Colonic mucosa (tissue), 4 donors: Measurements from ENCODE around the gene VANGL1. TPM values are rescaled to one million over a fixed set of nuclear protein-coding genes. Genes with fewer than 3 reads are reported as not detected.

ENCODE experiments used
- DNase-seq: peaks from one replicate; pipeline ENCODE4 v3.0.0-alpha.2; 2020
- H3K27ac ChIP-seq: fragments of 200-600 bp; one replicate; pipeline ENCODE4 v1.8.0; 2021
- H3K27me3 ChIP-seq: fragments of 200-600 bp; one replicate; pipeline ENCODE4 v1.8.0; 2021
- H3K36me3 ChIP-seq: fragments of 200-600 bp; one replicate; pipeline ENCODE4 v1.8.0; 2021
- H3K4me1 ChIP-seq: fragments of 200-600 bp; one replicate; pipeline ENCODE4 v1.8.0; 2021; ENCODE audit warnings: mild to moderate bottlenecking
- H3K4me3 ChIP-seq: fragments of 200-600 bp; one replicate; pipeline ENCODE4 v1.8.0; 2021
- H3K9ac ChIP-seq, 2 donors: one replicate each; pipeline ENCODE4 v1.7.0; 2013; ENCODE audit warnings: control low read depth in 2 of 2, low read depth in 2 of 2, low read length in 2 of 2
- H3K9me3 ChIP-seq: fragments of 200-600 bp; one replicate; pipeline ENCODE4 v1.8.0; 2021
- intact Hi-C: fragments of 100-400 bp; cut with DNase I; formaldehyde crosslinking; loops from one replicate; pipeline ENCODE4 v1.14.1; 2022
- total RNA-seq, 2 donors: library from RNA; stranded (reverse); fragmentation: NEBNext Ultra II Directional in 1 of 2; extraction: Animal tissue kit (Norgen Biotek cat#: 25700) in 1 of 2; gene quantifications; one replicate each; pipeline ENCODE4 v1.2.1, GENCODE V29; 2021
- TF ChIP-seq, protein P1 (sequence below): fragments of 200-600 bp; IDR thresholded peaks from one replicate; pipeline ENCODE4 v1.8.0; 2022; ENCODE audit warnings: antibody characterized with exemption, mild to moderate bottlenecking
- donor health status: healthy.
- donor health status: DM: no; HTN: no; CAD: no.
- donor health status: DM: no; HTN: no; CAD: no.

VANGL1 gene
- total RNA-seq, 2 donors from 2014 or later = 14.7 to 23.8 TPM

DNA sequence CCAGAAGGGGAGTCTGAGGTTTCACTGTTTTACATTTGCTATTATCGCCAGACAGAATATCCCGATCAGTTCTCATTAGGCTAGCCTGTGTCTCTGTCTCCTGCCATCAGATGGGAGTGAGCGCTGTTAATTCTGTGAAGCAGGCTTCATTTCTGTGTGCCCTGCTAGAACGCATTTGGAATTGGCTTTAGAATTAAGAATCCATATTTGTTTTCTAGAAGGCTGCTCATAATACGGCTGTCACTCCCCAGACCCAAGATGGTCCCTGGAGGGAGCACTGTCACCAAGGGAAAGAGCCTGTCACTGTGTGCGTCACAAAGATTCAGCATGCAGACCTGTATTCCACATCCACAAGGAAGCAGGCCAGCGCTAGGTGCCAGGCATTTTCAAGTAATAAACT lies 77.5 kb downstream of the VANGL1 start:
- DNase-seq = no peak
- TF ChIP-seq, protein P1, sequence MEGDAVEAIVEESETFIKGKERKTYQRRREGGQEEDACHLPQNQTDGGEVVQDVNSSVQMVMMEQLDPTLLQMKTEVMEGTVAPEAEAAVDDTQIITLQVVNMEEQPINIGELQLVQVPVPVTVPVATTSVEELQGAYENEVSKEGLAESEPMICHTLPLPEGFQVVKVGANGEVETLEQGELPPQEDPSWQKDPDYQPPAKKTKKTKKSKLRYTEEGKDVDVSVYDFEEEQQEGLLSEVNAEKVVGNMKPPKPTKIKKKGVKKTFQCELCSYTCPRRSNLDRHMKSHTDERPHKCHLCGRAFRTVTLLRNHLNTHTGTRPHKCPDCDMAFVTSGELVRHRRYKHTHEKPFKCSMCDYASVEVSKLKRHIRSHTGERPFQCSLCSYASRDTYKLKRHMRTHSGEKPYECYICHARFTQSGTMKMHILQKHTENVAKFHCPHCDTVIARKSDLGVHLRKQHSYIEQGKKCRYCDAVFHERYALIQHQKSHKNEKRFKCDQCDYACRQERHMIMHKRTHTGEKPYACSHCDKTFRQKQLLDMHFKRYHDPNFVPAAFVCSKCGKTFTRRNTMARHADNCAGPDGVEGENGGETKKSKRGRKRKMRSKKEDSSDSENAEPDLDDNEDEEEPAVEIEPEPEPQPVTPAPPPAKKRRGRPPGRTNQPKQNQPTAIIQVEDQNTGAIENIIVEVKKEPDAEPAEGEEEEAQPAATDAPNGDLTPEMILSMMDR = no peak
- intact Hi-C loops = no loop called here
- Histone ChIP-seq H3K9ac (no peak overlapping the region), H3K36me3 (no peaks in the 10 kb centered on the region), H3K27me3 (no peaks in the 10 kb centered on the region), H3K4me1 (no peaks in the 10 kb centered on the region), H3K27ac (no peak overlapping the region), H3K4me3 (no peak overlapping the region), H3K9me3 (no peaks in the 10 kb centered on the region)

DNA sequence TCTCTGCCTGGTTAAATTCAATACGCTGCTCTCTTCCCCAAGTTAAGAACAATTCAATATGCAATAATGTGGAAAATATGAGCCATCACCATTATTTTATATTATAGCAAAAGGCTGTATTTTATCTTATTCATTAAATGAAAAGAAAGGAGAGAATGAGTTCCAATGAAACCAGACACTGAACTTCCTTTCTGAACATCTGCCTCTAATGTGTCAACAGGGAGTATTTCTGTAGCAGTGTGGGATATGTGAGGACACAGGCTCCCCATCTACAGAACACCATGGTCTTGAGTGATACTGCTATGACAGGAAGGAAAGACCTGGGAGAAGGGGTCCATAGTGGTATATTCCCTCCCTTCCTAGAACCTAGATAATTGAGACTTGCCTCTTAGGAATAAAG lies 80.5 kb downstream of the VANGL1 start:
- intact Hi-C loops = loop anchor here (5.0 kb wide), 1 partner anchor 40 kb away; no protein-coding TSS in a partner anchor
- no peak overlapping the region for H3K4me3 ChIP-seq
- no peaks in the 10 kb centered on the region for H3K4me1 ChIP-seq
- TF ChIP-seq, protein P1 = no peak
- H3K27ac ChIP-seq = no peak overlapping the region
- no peak for DNase-seq
- H3K9me3 ChIP-seq = no peaks in the 10 kb centered on the region
- no peak overlapping the region for H3K9ac ChIP-seq
- H3K36me3 ChIP-seq = no peaks in the 10 kb centered on the region
- no peaks in the 10 kb centered on the region for H3K27me3 ChIP-seq

GRCh38 chr1:115723756-115724155 lies 82.0 kb downstream of the VANGL1 start:
- H3K27me3 ChIP-seq = no peaks in the 10 kb centered on the region
- H3K27ac ChIP-seq = no peak overlapping the region
- H3K4me3 ChIP-seq = no peak overlapping the region
- no peaks in the 10 kb centered on the region for H3K4me1 ChIP-seq
- TF ChIP-seq, protein P1 = no peak
- intact Hi-C loops = loop anchor here (5.0 kb wide), 1 partner anchor 39 kb away; no protein-coding TSS in a partner anchor
- no peak for DNase-seq
- H3K36me3 ChIP-seq = no peaks in the 10 kb centered on the region
- H3K9ac ChIP-seq = no peak overlapping the region
- no peaks in the 10 kb centered on the region for H3K9me3 ChIP-seq

- TF ChIP-seq, protein P1 = no peak
- intact Hi-C loops = no loop called here
Measured at GRCh38 chr1:115725600-115725999, 83.8 kb downstream of the VANGL1 start.

DNA sequence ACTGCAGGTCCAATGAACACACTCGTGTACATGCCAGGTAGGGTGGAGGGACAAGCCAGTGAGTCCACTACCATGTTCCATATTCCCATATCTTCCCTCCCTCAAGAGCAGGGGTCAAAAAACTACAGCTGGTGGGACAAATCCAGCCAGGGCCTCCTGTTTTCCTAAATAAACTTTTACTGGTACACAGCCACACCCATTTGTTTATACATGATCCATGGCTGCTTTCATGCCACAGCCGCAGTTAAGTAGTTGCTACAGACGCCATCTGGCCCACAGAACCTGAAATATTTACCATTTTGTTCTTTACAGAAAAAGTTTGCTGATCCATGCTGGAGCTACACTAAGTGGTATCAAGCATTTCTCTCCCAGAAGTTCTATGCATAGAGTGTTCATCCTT lies 84.4 kb downstream of the VANGL1 start:
- DNase-seq = no peak
- Histone ChIP-seq H3K27ac (no peak overlapping the region), H3K27me3 (no peaks in the 10 kb centered on the region), H3K4me3 (no peak overlapping the region), H3K4me1 (no peaks in the 10 kb centered on the region), H3K9ac (no peak overlapping the region), H3K36me3 (no peaks in the 10 kb centered on the region), H3K9me3 (no peaks in the 10 kb centered on the region)
- TF ChIP-seq, protein P1 = no peak
- intact Hi-C loops = no loop called here

More at GRCh38 chr1:115725600-115725999, 83.8 kb downstream of the VANGL1 start:
- Histone ChIP-seq H3K27me3 (no peaks in the 10 kb centered on the region), H3K4me3 (no peak overlapping the region), H3K4me1 (no peaks in the 10 kb centered on the region), H3K36me3 (no peaks in the 10 kb centered on the region), H3K9me3 (no peaks in the 10 kb centered on the region), H3K9ac (no peak overlapping the region), H3K27ac (no peak overlapping the region)
- DNase-seq = no peak
